ENCODE results near the gene ENTPD7. TPM values are rescaled to one million over a fixed set of nuclear protein-coding genes. Genes with fewer than 3 reads are reported as not detected.

ENTPD7 gene
- total RNA-seq, 1 experiment from 2014 or later: 14.5 TPM

DNA sequence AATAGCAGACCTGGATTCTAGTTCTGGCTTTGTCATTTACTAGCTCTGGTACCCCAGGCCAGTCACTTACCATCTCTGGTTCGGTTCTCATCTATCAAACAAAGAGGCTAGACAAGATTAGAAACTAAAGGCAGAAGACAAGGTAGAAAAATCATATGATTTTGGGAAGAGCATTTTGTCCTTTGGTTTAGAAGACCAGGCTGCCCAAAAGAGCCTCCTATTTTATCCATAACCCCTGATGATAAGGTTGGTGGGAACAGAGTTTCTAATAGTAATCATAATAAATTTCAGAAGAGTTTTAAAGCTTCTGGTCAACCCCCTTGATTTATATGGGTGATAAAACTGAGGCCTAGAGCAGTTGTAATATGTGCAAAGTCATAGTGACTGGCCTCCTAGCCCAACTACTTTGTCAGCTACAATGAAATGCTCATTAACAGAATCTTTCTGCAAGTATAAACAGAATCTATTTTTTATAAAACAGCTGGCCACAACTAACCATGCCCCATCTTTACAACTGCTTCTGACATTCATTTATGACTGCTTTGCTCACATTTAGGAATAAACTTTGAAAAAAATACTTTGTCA is 49.2 kb downstream of the ENTPD7 start:
- Mint-ChIP-seq H3K36me3 (ENCODE audit: insufficient read depth in 1 of 3, low read depth in 3 of 3) (peaks cover 9 to 34% (median 19%) of the 10 kb centered on the region in 3 experiments; a peak in 6 of 7 replicates), H3K27ac (no peak overlapping the region), H3K4me1 (no peaks in the 10 kb centered on the region), H3K27me3 (ENCODE audit: low read depth) (no peaks in the 10 kb centered on the region), H3K9me3 (no peaks in the 10 kb centered on the region), H3K4me3 (no peak overlapping the region)
- no peak overlapping the region for H2BK120ac ChIP-seq (ENCODE audit: low read depth, low read length, poor library complexity, severe bottlenecking)
- no peak overlapping the region for H3T11ph ChIP-seq (ENCODE audit: low read length)
- H3K56ac ChIP-seq (ENCODE audit: insufficient read length, low read depth, low read length): no peak overlapping the region
- H3K4me2 ChIP-seq (ENCODE audit: insufficient read depth, insufficient read length, low read length): no peak overlapping the region
- no peaks in the 10 kb centered on the region for H3K79me2 ChIP-seq (ENCODE audit: insufficient read depth, low read length)
- no peak for DNase-seq
- TF ChIP-seq, protein P1, sequence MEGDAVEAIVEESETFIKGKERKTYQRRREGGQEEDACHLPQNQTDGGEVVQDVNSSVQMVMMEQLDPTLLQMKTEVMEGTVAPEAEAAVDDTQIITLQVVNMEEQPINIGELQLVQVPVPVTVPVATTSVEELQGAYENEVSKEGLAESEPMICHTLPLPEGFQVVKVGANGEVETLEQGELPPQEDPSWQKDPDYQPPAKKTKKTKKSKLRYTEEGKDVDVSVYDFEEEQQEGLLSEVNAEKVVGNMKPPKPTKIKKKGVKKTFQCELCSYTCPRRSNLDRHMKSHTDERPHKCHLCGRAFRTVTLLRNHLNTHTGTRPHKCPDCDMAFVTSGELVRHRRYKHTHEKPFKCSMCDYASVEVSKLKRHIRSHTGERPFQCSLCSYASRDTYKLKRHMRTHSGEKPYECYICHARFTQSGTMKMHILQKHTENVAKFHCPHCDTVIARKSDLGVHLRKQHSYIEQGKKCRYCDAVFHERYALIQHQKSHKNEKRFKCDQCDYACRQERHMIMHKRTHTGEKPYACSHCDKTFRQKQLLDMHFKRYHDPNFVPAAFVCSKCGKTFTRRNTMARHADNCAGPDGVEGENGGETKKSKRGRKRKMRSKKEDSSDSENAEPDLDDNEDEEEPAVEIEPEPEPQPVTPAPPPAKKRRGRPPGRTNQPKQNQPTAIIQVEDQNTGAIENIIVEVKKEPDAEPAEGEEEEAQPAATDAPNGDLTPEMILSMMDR (conservative IDR thresholded peaks at IDR 0.05): no peak
- H3K14ac ChIP-seq (ENCODE audit: insufficient read depth, low read length): no peak overlapping the region
- no peak overlapping the region for H2BK20ac ChIP-seq (ENCODE audit: low read depth, low read length, poor library complexity, severe bottlenecking)
- H2AFZ ChIP-seq (ENCODE audit: low read length): no peak overlapping the region
- no peak overlapping the region for H4K91ac ChIP-seq (ENCODE audit: insufficient read length, low read depth, low read length)
- no peak overlapping the region for H3K9ac ChIP-seq (ENCODE audit: extremely low read depth, insufficient read length, low read length)
- H4K5ac ChIP-seq (ENCODE audit: insufficient read length, low read depth, low read length): no peak overlapping the region
- H3K9me3 ChIP-seq (ENCODE audit: control insufficient read depth, low read depth, low read length): no peaks in the 10 kb centered on the region
- no peak overlapping the region for H2BK5ac ChIP-seq (ENCODE audit: insufficient read length, low read length)
- H2BK15ac ChIP-seq (ENCODE audit: low read depth, low read length): no peak overlapping the region
- H2AK5ac ChIP-seq (ENCODE audit: insufficient read length, low read length): no peak overlapping the region
- H4K8ac ChIP-seq (replicated peaks; ENCODE audit: insufficient read length, low read depth, low read length): no peak overlapping the region
- WGBS (ENCODE audit: extremely low coverage, insufficient read length, low lambda C conversion rate): no CpG with 5 or more reads among the region's 1 CpG
- no peaks in the 10 kb centered on the region for H4K20me1 ChIP-seq (ENCODE audit: control insufficient read depth, insufficient read depth, insufficient read length)
- H2BK12ac ChIP-seq (ENCODE audit: insufficient read length, low read depth, low read length): no peak overlapping the region
- H3K4me1 ChIP-seq (ENCODE audit: insufficient read depth, low read length): no peaks in the 10 kb centered on the region
- no peak overlapping the region for H3K23ac ChIP-seq (ENCODE audit: insufficient read length, low read depth, low read length)
- H3K18ac ChIP-seq (ENCODE audit: insufficient read length, low read depth, low read length): no peak overlapping the region
- H3K27me3 ChIP-seq (ENCODE audit: insufficient read depth, low read length): no peaks in the 10 kb centered on the region
- no peak overlapping the region for H3K4ac ChIP-seq (ENCODE audit: low read depth, low read length)
- H3K27ac ChIP-seq (ENCODE audit: insufficient read length, low read depth, low read length): no peak overlapping the region
- no peaks in the 10 kb centered on the region for H3K23me2 ChIP-seq (ENCODE audit: insufficient read length, low read depth, low read length, poor library complexity, severe bottlenecking)
- no peaks in the 10 kb centered on the region for H3K79me1 ChIP-seq (ENCODE audit: insufficient read depth, low read depth, low read length, poor library complexity, severe bottlenecking)
